CD14-positive monocyte (primary cell): ENCODE results near the gene STK38L. TPM values are rescaled to one million over a fixed set of nuclear protein-coding genes. Genes with fewer than 3 reads are reported as not detected.

Experiments used
- DNase-seq, 3 donors: peaks; one replicate each; pipeline ENCODE4 v3.0.0-alpha.2; 2011 to 2022
- H2AFZ ChIP-seq: 2 replicates; pipeline ENCODE4 v1.6.0; 2012; ENCODE audit warnings: mild to moderate bottlenecking, low read depth, low read length, inconsistent platforms; ENCODE audit not compliant: insufficient read depth, poor library complexity, severe bottlenecking
- H3K27ac ChIP-seq, 2 donors: 1 replicate in 1 of 2; 2 replicates in 1 of 2; pipeline ENCODE4 v1.5.1; 2012 to 2013; ENCODE audit warnings: low read length in 2 of 2, control low read depth in 1 of 2, inconsistent platforms in 1 of 2, low read depth in 1 of 2, mild to moderate bottlenecking in 1 of 2
- H3K27me3 ChIP-seq, 2 donors: one replicate each; pipeline versions ENCODE4 v1.6.0 to v1.6.1; 2011 to 2013; ENCODE audit warnings: low read length in 2 of 2; ENCODE audit not compliant: control insufficient read depth in 2 of 2, insufficient read depth in 2 of 2
- H3K36me3 ChIP-seq, 2 donors: replicated peaks in 1 of 2; 1 replicate in 1 of 2; 2 replicates in 1 of 2; pipeline versions ENCODE4 v1.5.1 to v1.6.1; 2012 to 2013; ENCODE audit warnings: low read length in 2 of 2, control low read depth in 1 of 2, inconsistent platforms in 1 of 2, mild to moderate bottlenecking in 1 of 2; ENCODE audit not compliant: insufficient read depth in 2 of 2, control insufficient read depth in 1 of 2
- H3K4me1 ChIP-seq, 2 donors: 1 replicate in 1 of 2; 2 replicates in 1 of 2; pipeline versions ENCODE4 v1.5.1 to v1.6.1; 2012 to 2013; ENCODE audit warnings: low read length in 2 of 2, control low read depth in 1 of 2, inconsistent platforms in 1 of 2, mild to moderate bottlenecking in 1 of 2, moderate library complexity in 1 of 2; ENCODE audit not compliant: insufficient read depth in 2 of 2, control insufficient read depth in 1 of 2
- H3K4me2 ChIP-seq: replicated peaks from 2 replicates; pipeline ENCODE3; 2012; ENCODE audit warnings: low read length, moderate library complexity, mild to moderate bottlenecking; ENCODE audit not compliant: poor library complexity, severe bottlenecking; ENCODE audit errors: extremely low read depth
- H3K4me3 ChIP-seq, 3 experiments: fragments of 200-600 bp in 1 of 3; sonication (generic) in 1 of 3; replicated peaks in 1 of 3; 1 replicate in 2 of 3; 2 replicates in 1 of 3; pipeline ENCODE4 v1.5.1; 2011 to 2013; ENCODE audit warnings: low read length in 3 of 3, mild to moderate bottlenecking in 3 of 3, control low read depth in 2 of 3, low read depth in 2 of 3, inconsistent platforms in 1 of 3, moderate library complexity in 1 of 3
- H3K79me2 ChIP-seq: 2 replicates; pipeline ENCODE4 v1.6.0; 2012; ENCODE audit warnings: mild to moderate bottlenecking, control low read depth, inconsistent platforms, low read length, moderate library complexity; ENCODE audit not compliant: insufficient read depth
- H3K9ac ChIP-seq: 2 replicates; pipeline ENCODE4 v1.6.0; 2017; ENCODE audit warnings: low read length, mild to moderate bottlenecking; ENCODE audit not compliant: insufficient read depth, poor library complexity, severe bottlenecking
- H3K9me3 ChIP-seq, 2 donors: replicated peaks in 1 of 2; 1 replicate in 1 of 2; 2 replicates in 1 of 2; pipeline versions ENCODE4 v1.5.1 to v1.6.1; 2012 to 2013; ENCODE audit warnings: low read length in 2 of 2, control low read depth in 1 of 2; ENCODE audit not compliant: control insufficient read depth in 1 of 2, insufficient read depth in 1 of 2
- H4K20me1 ChIP-seq: 2 replicates; pipeline ENCODE4 v1.6.0; 2012; ENCODE audit warnings: mild to moderate bottlenecking, low read length, control low read depth, moderate library complexity; ENCODE audit not compliant: insufficient read depth
- H3K27ac Mint-ChIP-seq, 7 donors: one replicate each; pipeline ENCODE4 v1.8.0; 2020; ENCODE audit warnings: mild to moderate bottlenecking in 7 of 7, mixed read lengths in 7 of 7, moderate library complexity in 6 of 7, inconsistent platforms in 2 of 7
- H3K27me3 Mint-ChIP-seq, 3 donors: one replicate each; pipeline ENCODE4 v1.8.0; 2021 to 2022; ENCODE audit warnings: low read depth in 3 of 3, mild to moderate bottlenecking in 3 of 3, mixed read lengths in 3 of 3, moderate library complexity in 3 of 3, inconsistent platforms in 1 of 3
- H3K36me3 Mint-ChIP-seq, 2 donors: one replicate each; pipeline ENCODE4 v1.8.0; 2020; ENCODE audit warnings: mixed read lengths in 2 of 2, inconsistent platforms in 1 of 2, mild to moderate bottlenecking in 1 of 2
- H3K4me1 Mint-ChIP-seq: one replicate; pipeline ENCODE4 v1.8.0; 2020; ENCODE audit warnings: mild to moderate bottlenecking, mixed read lengths
- H3K4me3 Mint-ChIP-seq, 2 donors: one replicate each; pipeline ENCODE4 v1.8.0; 2020; ENCODE audit warnings: mild to moderate bottlenecking in 2 of 2, mixed read lengths in 2 of 2, moderate library complexity in 1 of 2
- H3K9me3 Mint-ChIP-seq, 7 donors: one replicate each; pipeline ENCODE4 v1.8.0; 2020 to 2022; ENCODE audit warnings: mixed read lengths in 7 of 7, mild to moderate bottlenecking in 6 of 7, moderate library complexity in 6 of 7, inconsistent platforms in 2 of 7
- WGBS: methylation state at CpG from one replicate; pipeline ENCODE4 v1.1.5; 2013; ENCODE audit warnings: missing lambda C conversion rate; ENCODE audit not compliant: insufficient coverage; 5-methylcytosine and 5-hydroxymethylcytosine counted together
- intact Hi-C, 2 donors: fragments of 100-400 bp; cut with micrococcal nuclease; formaldehyde crosslinking; loops; one replicate each; pipeline versions ENCODE4 v1.15.0 to v1.15.1; 2023
- polyA plus RNA-seq, 3 donors: library from polyadenylated mRNA; depleted of rRNA in 1 of 3; unstranded in 2 of 3; stranded (reverse) in 1 of 3; fragments of 300-500 nt in 2 of 3; fragments of >200 nt in 1 of 3; fragmentation: Illumina TruSeq in 2 of 3; gene quantifications; 1 replicate in 2 of 3; 2 replicates in 1 of 3; pipeline ENCODE4 v1.2.3, GENCODE V29; 2012 to 2021
- TF ChIP-seq, protein P1 (sequence below): fragments of 200-600 bp; IDR thresholded peaks from one replicate; pipeline ENCODE4 v1.8.0; 2022; ENCODE audit warnings: antibody characterized with exemption, mild to moderate bottlenecking

The STK38L gene
- polyA plus RNA-seq, 3 donors, result 20.0 to 29.5 (median 20.5) TPM

DNA sequence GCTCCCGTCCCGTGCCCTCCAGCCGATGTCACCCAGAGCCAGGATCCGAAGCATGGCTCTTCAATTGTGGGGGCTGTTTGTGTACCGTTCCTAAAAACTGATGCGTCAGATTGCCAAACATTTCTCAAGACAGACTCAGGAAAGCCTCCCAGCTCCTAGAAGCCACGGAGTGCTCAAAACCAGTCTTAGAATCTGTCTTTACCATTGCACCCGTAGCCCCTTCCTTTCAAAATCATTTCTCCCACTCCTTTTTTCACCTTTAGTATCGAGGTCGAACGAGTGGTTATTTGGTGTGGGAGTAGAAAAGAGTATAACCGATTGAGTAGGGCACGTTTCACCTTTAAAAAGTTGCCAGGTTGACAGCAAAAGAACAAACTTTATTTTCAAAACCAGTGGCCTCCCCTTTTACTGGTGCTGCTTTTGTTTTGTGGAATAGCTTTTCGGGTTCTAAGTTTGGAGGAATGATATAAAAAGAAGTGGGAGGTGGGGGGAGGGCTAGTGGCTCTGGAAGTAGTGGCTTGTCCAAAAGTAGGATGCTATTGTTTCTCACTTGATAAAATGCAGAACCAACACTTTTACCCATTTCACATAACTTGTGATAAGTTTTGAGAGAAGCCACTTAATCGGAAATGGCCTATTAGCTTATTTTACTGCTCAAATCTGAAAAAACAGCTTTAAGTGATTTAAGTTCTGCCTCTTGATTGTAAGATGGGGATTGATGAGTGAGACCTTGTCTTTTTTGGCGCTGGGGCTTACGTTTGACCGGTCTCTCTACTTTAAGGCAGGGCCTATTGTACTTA, 803 bp downstream of the STK38L start:
- Histone ChIP-seq H3K4me1 (peaks cover 25 to 37% of the 10 kb centered on the region in 2 donors), H3K4me3 (peak overlapping the region; percentile 85 to 88 (median 87)), H3K36me3 (peaks cover 0 to 2% of the 10 kb centered on the region in 2 donors), H3K27ac (peak overlapping the region; percentile 90 to 97), H2AFZ (peak overlapping the region; percentile 65), H3K79me2 (peaks cover 53% of the 10 kb centered on the region), H3K9ac (peak overlapping the region; percentile 90), H3K27me3 (no peaks in the 10 kb centered on the region), H3K4me2 (peak overlapping the region; percentile 87), H3K9me3 (no peaks in the 10 kb centered on the region), H4K20me1 (peaks cover 13% of the 10 kb centered on the region)
- peak in 2 of 3 donors; percentile 46 to 57 for DNase-seq
- Mint-ChIP-seq H3K4me1 (peaks cover 46% of the 10 kb centered on the region), H3K4me3 (peak overlapping the region; percentile 99), H3K9me3 (peaks cover 0 to 3% (median 0%) of the 10 kb centered on the region in 7 donors), H3K27me3 (no peaks in the 10 kb centered on the region), H3K27ac (peak overlapping the region; percentile 92 to 100 (median 98)), H3K36me3 (peaks cover 5 to 7% of the 10 kb centered on the region in 2 donors)
- 0% methylated on average over 7 of the region's 18 CpGs for WGBS
- intact Hi-C loops, result loop anchor here (2.0 to 5.0 kb wide), 2 partner anchors 64 to 68 kb away; no protein-coding TSS in a partner anchor
- TF ChIP-seq, protein P1, sequence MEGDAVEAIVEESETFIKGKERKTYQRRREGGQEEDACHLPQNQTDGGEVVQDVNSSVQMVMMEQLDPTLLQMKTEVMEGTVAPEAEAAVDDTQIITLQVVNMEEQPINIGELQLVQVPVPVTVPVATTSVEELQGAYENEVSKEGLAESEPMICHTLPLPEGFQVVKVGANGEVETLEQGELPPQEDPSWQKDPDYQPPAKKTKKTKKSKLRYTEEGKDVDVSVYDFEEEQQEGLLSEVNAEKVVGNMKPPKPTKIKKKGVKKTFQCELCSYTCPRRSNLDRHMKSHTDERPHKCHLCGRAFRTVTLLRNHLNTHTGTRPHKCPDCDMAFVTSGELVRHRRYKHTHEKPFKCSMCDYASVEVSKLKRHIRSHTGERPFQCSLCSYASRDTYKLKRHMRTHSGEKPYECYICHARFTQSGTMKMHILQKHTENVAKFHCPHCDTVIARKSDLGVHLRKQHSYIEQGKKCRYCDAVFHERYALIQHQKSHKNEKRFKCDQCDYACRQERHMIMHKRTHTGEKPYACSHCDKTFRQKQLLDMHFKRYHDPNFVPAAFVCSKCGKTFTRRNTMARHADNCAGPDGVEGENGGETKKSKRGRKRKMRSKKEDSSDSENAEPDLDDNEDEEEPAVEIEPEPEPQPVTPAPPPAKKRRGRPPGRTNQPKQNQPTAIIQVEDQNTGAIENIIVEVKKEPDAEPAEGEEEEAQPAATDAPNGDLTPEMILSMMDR, result no peak

DNA sequence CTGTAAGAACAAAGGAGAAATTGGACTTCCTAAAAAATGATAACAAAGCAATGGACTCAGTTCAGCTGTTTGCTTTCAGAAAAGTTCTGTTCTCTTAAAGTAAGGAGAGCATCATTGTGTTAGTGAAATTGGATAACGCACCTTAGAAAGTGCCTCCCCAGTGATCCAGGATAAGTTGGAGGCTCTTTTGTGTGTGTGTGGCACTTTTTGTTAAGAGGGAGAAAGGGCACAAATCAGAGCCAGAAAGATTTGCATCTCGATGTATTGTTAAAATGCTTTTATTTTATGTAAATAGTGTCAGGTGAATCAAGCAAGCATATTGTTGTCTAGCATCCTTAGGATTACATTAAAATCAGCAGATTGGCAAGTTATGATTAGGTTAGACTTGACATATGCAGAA, 2.1 kb downstream of the STK38L start:
- peaks cover 66% of the 10 kb centered on the region for H3K79me2 ChIP-seq
- peaks cover 36 to 47% of the 10 kb centered on the region in 2 donors for H3K4me1 ChIP-seq
- no peak overlapping the region for H2AFZ ChIP-seq
- peaks cover 0 to 2% of the 10 kb centered on the region in 2 donors for H3K36me3 ChIP-seq
- intact Hi-C loops, result no loop called here
- H3K9me3 ChIP-seq, result no peaks in the 10 kb centered on the region
- TF ChIP-seq, protein P1, result no peak
- peaks cover 55% of the 10 kb centered on the region for H3K4me1 Mint-ChIP-seq
- peaks cover 0 to 5% (median 0%) of the 10 kb centered on the region in 7 donors for H3K9me3 Mint-ChIP-seq
- H3K4me2 ChIP-seq, result peak overlapping the region; percentile 87
- H3K9ac ChIP-seq, result no peak overlapping the region
- 89% methylated on average over 1 of the region's 2 CpGs for WGBS
- DNase-seq, result no peak
- H3K4me3 Mint-ChIP-seq, result peak overlapping the region; percentile 51 to 73
- H3K4me3 ChIP-seq, result peak overlapping the region in 2 of 3 experiments; percentile 10 to 85
- no peaks in the 10 kb centered on the region for H3K27me3 Mint-ChIP-seq
- H3K27me3 ChIP-seq, result no peaks in the 10 kb centered on the region
- H4K20me1 ChIP-seq, result peaks cover 16% of the 10 kb centered on the region
- H3K27ac ChIP-seq, result peak overlapping the region in 1 of 2 donors; percentile 90
- H3K27ac Mint-ChIP-seq, result peak overlapping the region in 6 of 7 donors; percentile 53 to 98 (median 74)
- H3K36me3 Mint-ChIP-seq, result peaks cover 5 to 7% of the 10 kb centered on the region in 2 donors
